HepG2 (cell line): ENCODE results near the gene ABTB2. TPM values are rescaled to one million over a fixed set of nuclear protein-coding genes. Genes with fewer than 3 reads are reported as not detected.

Source experiments
- ATAC-seq: fragments of 200-7000 bp; cut with Tn5 transposase; 3 replicates; pipeline ENCODE4 v1.9.1; 2020; ENCODE audit warnings: mild to moderate bottlenecking, moderate library complexity
- BruUV-seq: library from RNA; stranded (reverse); fragments of 400-500 nt; replicated peaks from 2 replicates; lab custom pipeline; 2021; lab: Mats Ljungman, UMichigan
- CTCF ChIA-PET: fragments of 300-600 bp; formaldehyde crosslinking; extraction: SDS; loops from one replicate; lab custom pipeline; 2021; ENCODE audit warnings: low total read pairs, inconsistent platforms, low intra/inter-chr PET ratio; lab: Yijun Ruan, JAX
- POLR2A ChIA-PET: fragments of 350-600 bp; sonication (Branson Sonifier 250); formaldehyde crosslinking; loops from one replicate; lab custom pipeline; 2020; ENCODE audit warnings: antibody characterized with exemption, inconsistent platforms; lab: Yijun Ruan, JAX
- DNase-seq: peaks from one replicate; pipeline ENCODE4 v3.0.0-alpha.2; 2015; ENCODE audit warnings: low spot score
- FAIRE-seq: peaks from 3 replicates; lab custom pipeline; 2011; peaks lifted over from hg19 to GRCh38; lab: Jason Lieb, UNC
- H2AFZ ChIP-seq: one replicate; pipeline ENCODE4 v1.6.1; 2011; ENCODE audit warnings: low read length, inconsistent platforms
- H3K27ac ChIP-seq: fragments of 300-600 bp; 3 replicates; pipeline ENCODE4 v1.8.0; 2011; ENCODE audit warnings: mixed run types, mild to moderate bottlenecking, mixed read lengths, low read length, inconsistent platforms; ENCODE audit not compliant: insufficient read depth; ENCODE audit errors: extremely low read length
- H3K27me3 ChIP-seq, 2 experiments: fragments of 200-600 bp in 1 of 2; 2 replicates in 1 of 2; 3 replicates in 1 of 2; pipeline versions ENCODE4 v1.6.0 to v1.8.0; 2011; ENCODE audit warnings: low read length in 2 of 2, mild to moderate bottlenecking in 2 of 2, moderate library complexity in 2 of 2, inconsistent platforms in 1 of 2; ENCODE audit not compliant: insufficient read depth in 2 of 2, control insufficient read depth in 1 of 2
- H3K36me3 ChIP-seq, 2 experiments: fragments of 200-600 bp in 1 of 2; replicated peaks in 1 of 2; 2 replicates in 1 of 2; 3 replicates in 1 of 2; pipeline versions ENCODE4 v1.5.1 to v1.8.0; 2011; ENCODE audit warnings: low read length in 2 of 2, inconsistent platforms in 1 of 2; ENCODE audit not compliant: insufficient read depth in 2 of 2, control insufficient read depth in 1 of 2
- H3K4me1 ChIP-seq: 2 replicates; pipeline ENCODE4 v1.5.1; 2012; ENCODE audit warnings: low read length, inconsistent platforms; ENCODE audit not compliant: insufficient read depth
- H3K4me2 ChIP-seq: 2 replicates; pipeline ENCODE4 v1.6.0; 2011; ENCODE audit warnings: low read depth, low read length, inconsistent platforms
- H3K4me3 ChIP-seq, 3 experiments: fragments of 200-600 bp in 1 of 3; sonication (generic), shearing (Covaris generic) in 1 of 3; replicated peaks in 1 of 3; 2 replicates each; pipeline ENCODE4 v1.5.1; 2011 to 2016; ENCODE audit warnings: low read length in 3 of 3, inconsistent platforms in 2 of 3, low read depth in 2 of 3, mild to moderate bottlenecking in 2 of 3, control low read depth in 1 of 3, mixed read lengths in 1 of 3; ENCODE audit not compliant: insufficient read depth in 1 of 3
- H3K79me2 ChIP-seq: one replicate; pipeline ENCODE4 v1.6.1; 2011; ENCODE audit warnings: low read length, inconsistent platforms; ENCODE audit not compliant: insufficient read depth
- H3K9ac ChIP-seq: 2 replicates; pipeline ENCODE4 v1.6.0; 2011; ENCODE audit warnings: mild to moderate bottlenecking, low read depth, low read length, inconsistent platforms; ENCODE audit not compliant: insufficient read depth
- H3K9me3 ChIP-seq: 2 replicates; pipeline ENCODE4 v1.5.1; 2012; ENCODE audit warnings: mild to moderate bottlenecking, low read length
- H4K20me1 ChIP-seq: 2 replicates; pipeline ENCODE4 v1.6.0; 2011; ENCODE audit warnings: inconsistent platforms, mild to moderate bottlenecking, low read length, moderate library complexity; ENCODE audit not compliant: insufficient read depth
- FOXK1 ChIP-seq: sonication (generic); formaldehyde crosslinking; IDR thresholded peaks from 2 replicates; pipeline ENCODE4 v1.4.0; 2020; ENCODE audit warnings: low read depth, missing genetic modification reagents, borderline replicate concordance
- HMGA1 ChIP-seq: sonication (generic); formaldehyde crosslinking; conservative IDR thresholded peaks from 2 replicates; pipeline ENCODE4 v1.4.0; 2020; ENCODE audit warnings: missing genetic modification reagents
- KLF12 ChIP-seq: sonication (generic); formaldehyde crosslinking; IDR thresholded peaks from 2 replicates; pipeline ENCODE4 v1.4.0; 2020; ENCODE audit warnings: missing genetic modification reagents, borderline replicate concordance
- KMT2A ChIP-seq: sonication (generic); formaldehyde crosslinking; IDR thresholded peaks from 2 replicates; pipeline ENCODE4 v1.4.0; 2020; ENCODE audit warnings: missing genetic modification reagents
- MIER3 ChIP-seq: IDR thresholded peaks from 2 replicates; pipeline ENCODE4 v1.6.1; 2016; ENCODE audit warnings: missing compliant biosample characterization, borderline replicate concordance
- NRL ChIP-seq: sonication (generic); formaldehyde crosslinking; IDR thresholded peaks from 2 replicates; pipeline ENCODE4 v1.5.0; 2020; ENCODE audit warnings: missing genetic modification reagents, mild to moderate bottlenecking, moderate library complexity, borderline replicate concordance
- SMYD3 ChIP-seq: sonication (generic); formaldehyde crosslinking; IDR thresholded peaks from 2 replicates; pipeline ENCODE4 v1.8.1; 2023; ENCODE audit warnings: mild to moderate bottlenecking, missing genetic modification reagents
- SOX13 ChIP-seq, 3 experiments: fragments of 450-650 bp in 1 of 3; sonication (generic) in 1 of 3; formaldehyde crosslinking in 1 of 3; IDR thresholded peaks in 2 of 3; conservative IDR thresholded peaks in 1 of 3; 2 replicates each; pipeline versions ENCODE4 v1.5.0 to v1.6.1; 2016 to 2020; ENCODE audit warnings: antibody characterized with exemption in 1 of 3, mild to moderate bottlenecking in 1 of 3, missing compliant biosample characterization in 1 of 3, missing genetic modification reagents in 1 of 3, moderate library complexity in 1 of 3
- TBX2 ChIP-seq: sonication (generic); formaldehyde crosslinking; IDR thresholded peaks from 2 replicates; pipeline ENCODE4 v1.5.0; 2020; ENCODE audit warnings: missing genetic modification reagents, mild to moderate bottlenecking, borderline replicate concordance
- WGBS: methylation state at CpG from one replicate; pipeline ENCODE4 v1.1.6; 2017; ENCODE audit warnings: low lambda C conversion rate; 5-methylcytosine and 5-hydroxymethylcytosine counted together
- in situ Hi-C: cut with HindIII; loops from 2 replicates; pipeline ENCODE4 v1.10.0; 2017; ENCODE audit warnings: low pct_unique_long_range_greater_than_20kb; ENCODE audit not compliant: extremely low pct_ligation_motif_present
- intact Hi-C: fragments of 100-400 bp; cut with micrococcal nuclease; formaldehyde crosslinking; loops from one replicate; pipeline ENCODE4 v1.10.0; 2022; ENCODE audit not compliant: unreplicated experiment
- polyA plus RNA-seq, 8 experiments: library from polyadenylated mRNA; depleted of rRNA in 3 of 8; stranded (reverse) in 7 of 8; unstranded in 1 of 8; fragments of >200 nt; fragmentation: Illumina TruSeq in 4 of 8; extraction: Trizol in 4 of 8; gene quantifications; 2 replicates each; pipeline versions ENCODE4 v1.2.1 to v1.2.3, GENCODE V29; 2011 to 2016; ENCODE audit warnings: low read depth in 4 of 8, missing spikeins in 1 of 8, mixed read lengths in 1 of 8; ENCODE audit not compliant: insufficient read depth in 1 of 8
- total RNA-seq, 5 experiments: library from RNA; depleted of rRNA; stranded (reverse); fragments of >200 nt; fragmentation: Illumina TruSeq; extraction: Trizol; gene quantifications; 2 replicates each; pipeline ENCODE4 v1.2.3, GENCODE V29; 2016; ENCODE audit warnings: low read depth in 1 of 5
- TF ChIP-seq, protein P1 (sequence below): sonication (generic); formaldehyde crosslinking; IDR thresholded peaks from 2 replicates; pipeline ENCODE4 v1.5.0; 2020; ENCODE audit warnings: missing genetic modification reagents, mild to moderate bottlenecking, borderline replicate concordance

The ABTB2 gene
- total and polyA plus RNA-seq, 2 of the 13 experiments (the other 11 are each of a cell fraction or from before 2014, with no cell fraction given) = 5.1 to 15.4 TPM

DNA sequence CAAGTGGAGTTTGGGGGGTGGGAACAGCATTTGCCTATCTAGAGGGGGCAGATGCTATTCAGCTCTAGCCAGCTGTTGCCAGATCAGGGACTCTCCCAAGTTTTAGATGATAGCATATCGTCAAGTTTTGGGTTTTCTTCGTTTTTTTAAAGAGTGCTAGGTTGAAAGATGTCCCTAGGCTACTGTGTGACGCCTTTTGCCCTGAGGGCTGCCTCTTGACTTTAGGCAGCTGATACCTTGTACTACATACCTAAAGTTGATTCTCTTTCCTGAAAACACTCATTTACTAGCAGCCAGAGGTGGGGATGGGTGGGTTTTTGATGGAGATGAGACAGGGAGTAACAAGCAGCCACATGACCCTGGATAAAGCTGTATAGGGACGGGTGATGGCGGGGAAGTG lies 87.1 kb downstream of the ABTB2 start:
- Histone ChIP-seq H3K9me3 (no peaks in the 10 kb centered on the region), H3K27ac (no peak overlapping the region), H3K36me3 (peaks cover 0 to 4% of the 10 kb centered on the region in 2 experiments; a peak in 1 of 5 replicates), H3K4me1 (peaks cover 62% of the 10 kb centered on the region), H3K4me2 (no peak overlapping the region), H2AFZ (no peak overlapping the region), H3K9ac (no peak overlapping the region), H3K27me3 (no peaks in the 10 kb centered on the region), H3K79me2 (peaks cover 5% of the 10 kb centered on the region), H4K20me1 (no peaks in the 10 kb centered on the region), H3K4me3 (no peak overlapping the region)
- ChIA-PET POLR2A (no interaction called here), CTCF (no interaction called here)
- FAIRE-seq (no peak), DNase-seq (no peak), ATAC-seq (no peak)
- in situ Hi-C loops = no loop called here
- WGBS = 93% methylated on average over 5 of the region's 5 CpGs
- no TSS peak for BruUV-seq
- intact Hi-C loops = no loop called here
- no peak for TF ChIP-seq HMGA1 (CRISPR knock-in tag)
- TF ChIP-seq FOXK1 (CRISPR knock-in tag) = no peak
- no peak for TF ChIP-seq SMYD3 (CRISPR knock-in tag)
- TF ChIP-seq SOX13 (IDR thresholded peaks at IDR 0.05) = no peak
- TF ChIP-seq SOX13 (CRISPR knock-in tag; conservative IDR thresholded peaks at IDR 0.05 in 1 of 2, IDR thresholded peaks at IDR 0.05 in 1 of 2) = no peak
- TF ChIP-seq, protein P1, sequence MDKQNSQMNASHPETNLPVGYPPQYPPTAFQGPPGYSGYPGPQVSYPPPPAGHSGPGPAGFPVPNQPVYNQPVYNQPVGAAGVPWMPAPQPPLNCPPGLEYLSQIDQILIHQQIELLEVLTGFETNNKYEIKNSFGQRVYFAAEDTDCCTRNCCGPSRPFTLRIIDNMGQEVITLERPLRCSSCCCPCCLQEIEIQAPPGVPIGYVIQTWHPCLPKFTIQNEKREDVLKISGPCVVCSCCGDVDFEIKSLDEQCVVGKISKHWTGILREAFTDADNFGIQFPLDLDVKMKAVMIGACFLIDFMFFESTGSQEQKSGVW = no peak
- no peak for TF ChIP-seq KMT2A
- no peak for TF ChIP-seq TBX2 (CRISPR knock-in tag)
- TF ChIP-seq KLF12 (CRISPR knock-in tag) = no peak
- TF ChIP-seq NRL = no peak
- TF ChIP-seq MIER3 = no peak
